ENCODE results near the gene GID8. TPM values are rescaled to one million over a fixed set of nuclear protein-coding genes. Genes with fewer than 3 reads are reported as not detected.

Gene GID8
- total RNA-seq, 4 donors from 2014 or later = 30.4 to 57.0 (median 45.1) TPM

DNA sequence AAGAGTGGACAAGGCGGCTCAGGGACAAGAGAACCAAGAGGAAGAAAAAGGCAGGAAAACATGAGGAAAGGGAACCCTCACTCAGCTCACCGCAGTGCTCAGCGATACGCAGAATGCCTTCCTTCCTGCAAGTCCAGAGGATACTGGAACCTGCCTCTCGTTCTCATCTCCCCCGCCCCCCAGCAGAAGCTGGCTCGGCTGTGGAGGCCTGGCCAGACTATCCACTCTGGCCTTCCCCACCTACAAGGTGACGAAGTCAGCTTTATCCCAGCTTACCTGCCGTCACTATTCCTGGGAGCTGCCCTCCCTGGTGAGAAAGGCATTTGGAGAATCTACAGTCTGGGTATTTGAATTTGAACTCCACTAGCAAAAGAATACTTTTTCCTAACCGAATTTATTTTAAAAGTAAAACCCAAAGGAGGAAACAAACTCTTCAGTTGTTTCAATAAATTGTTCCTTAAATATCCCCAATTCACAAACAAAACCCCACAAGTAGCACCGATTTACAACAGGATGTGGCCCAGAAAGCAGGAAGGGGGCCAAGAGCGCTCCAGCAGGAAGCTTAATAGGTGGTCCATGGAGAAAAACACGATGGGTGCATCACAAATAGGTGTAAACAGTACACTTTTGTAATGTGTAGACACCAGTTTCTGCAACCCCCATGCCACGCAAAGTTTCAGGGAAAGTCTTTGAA, 9.6 kb upstream of the GID8 start:
- no peak for DNase-seq (ENCODE audit: low spot score in 2 of 2)
- TF ChIP-seq EP300 (IDR thresholded peaks at IDR 0.05) (no peak), POLR2A (IDR thresholded peaks at IDR 0.05) (no peak)
- Histone ChIP-seq H3K27ac (peak overlapping the region; percentile 84), H3K36me3 (no peaks in the 10 kb centered on the region), H3K4me1 (peaks cover 55% of the 10 kb centered on the region), H3K9me3 (no peaks in the 10 kb centered on the region), H3K4me3 (peak overlapping the region; percentile 65), H3K27me3 (no peaks in the 10 kb centered on the region)
- 34% methylated on average over 14 of the region's 14 CpGs for WGBS

DNA sequence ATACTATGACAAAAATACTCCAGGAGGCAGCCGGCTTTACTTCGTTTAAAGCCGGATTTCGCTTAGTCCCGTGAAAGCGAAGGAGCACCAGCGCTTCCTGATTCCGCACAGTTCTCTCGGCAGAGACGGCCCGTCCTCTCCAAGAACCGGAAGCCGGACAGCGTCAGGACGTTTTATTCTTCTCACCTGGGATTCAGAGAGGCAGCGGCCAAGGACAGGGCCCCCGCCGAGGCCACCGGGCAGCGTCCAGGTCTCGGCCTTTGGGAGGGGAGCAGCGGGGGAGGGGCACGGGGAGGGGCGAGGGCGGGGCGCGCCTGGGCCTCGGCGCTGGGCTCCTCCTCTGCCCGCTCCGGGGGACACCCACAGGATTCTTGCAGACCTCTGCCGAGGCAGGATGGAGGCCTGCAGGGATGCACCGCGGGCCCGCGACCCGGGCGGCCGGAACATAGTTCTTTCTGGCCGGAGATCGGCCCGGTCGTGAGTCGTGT, 8.9 kb upstream of the GID8 start:
- TF ChIP-seq POLR2AphosphoS5 (IDR thresholded peaks at IDR 0.05) (no peak), CTCF (IDR thresholded peaks at IDR 0.05) (no peak), EP300 (IDR thresholded peaks at IDR 0.05) (no peak), POLR2A (IDR thresholded peaks at IDR 0.05) (no peak)

DNA sequence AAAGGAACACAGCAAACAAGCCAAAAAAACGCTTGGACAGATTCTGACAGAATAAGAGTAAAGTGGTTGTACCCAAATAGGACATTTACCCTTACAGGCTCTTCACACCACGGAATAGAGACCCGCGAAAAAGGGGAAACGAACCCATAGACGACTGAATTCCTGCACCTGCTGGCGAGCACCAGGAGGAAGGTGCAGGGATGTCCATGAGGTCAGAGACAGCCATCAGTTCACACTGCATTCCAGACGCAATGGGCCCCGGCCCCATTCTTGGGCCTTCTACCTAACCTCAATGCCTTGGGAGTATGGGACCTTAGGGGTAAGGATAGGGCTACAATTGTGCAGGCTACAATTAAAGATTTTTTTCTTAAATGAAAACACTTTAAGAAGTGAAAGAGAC, 6.5 kb upstream of the GID8 start:
- peaks cover 65% of the 10 kb centered on the region for H3K4me1 ChIP-seq
- H3K36me3 ChIP-seq = peaks cover 6% of the 10 kb centered on the region
- 78% methylated on average over 9 of the region's 9 CpGs for WGBS
- no peak overlapping the region for H3K4me3 ChIP-seq
- no peaks in the 10 kb centered on the region for H3K27me3 ChIP-seq
- no peak overlapping the region for H3K27ac ChIP-seq
- no peaks in the 10 kb centered on the region for H3K9me3 ChIP-seq
- TF ChIP-seq POLR2AphosphoS5 (IDR thresholded peaks at IDR 0.05) (no peak), EP300 (IDR thresholded peaks at IDR 0.05) (no peak), CTCF (IDR thresholded peaks at IDR 0.05) (no peak), POLR2A (IDR thresholded peaks at IDR 0.05) (no peak)
- no peak for DNase-seq (ENCODE audit: low spot score in 2 of 2)

More for the DNA sequence above, 8.9 kb upstream of the GID8 start:
- DNase-seq (ENCODE audit: low spot score in 2 of 2) = peak in 1 of 2 donors; percentile 82
- Histone ChIP-seq H3K27me3 (no peaks in the 10 kb centered on the region), H3K4me1 (peaks cover 52% of the 10 kb centered on the region), H3K9me3 (no peaks in the 10 kb centered on the region), H3K4me3 (peak overlapping the region; percentile 65), H3K36me3 (no peaks in the 10 kb centered on the region), H3K27ac (peak overlapping the region; percentile 84)
- under 1% methylated on average over 28 of the region's 44 CpGs for WGBS

DNA sequence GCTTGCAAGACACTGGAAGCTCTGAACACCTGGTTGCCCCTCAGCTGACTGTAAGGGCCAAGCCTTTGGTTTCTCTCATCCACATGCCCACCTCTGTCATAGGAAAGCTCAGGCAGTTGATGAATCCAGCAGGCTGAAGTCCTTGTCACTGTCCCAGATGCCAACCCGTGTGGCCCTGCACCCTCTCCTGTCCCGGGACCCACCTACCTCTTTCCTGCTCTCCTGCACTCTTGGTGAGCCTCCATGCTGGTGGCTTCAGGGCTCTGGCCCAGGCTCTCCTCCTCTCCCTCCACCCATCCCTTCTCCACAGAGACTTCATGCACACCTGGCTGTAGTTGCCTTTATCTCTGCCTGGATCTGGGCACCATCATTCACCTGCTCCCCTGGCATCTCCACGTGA, 4.0 kb upstream of the GID8 start:
- Histone ChIP-seq H3K4me3 (no peak overlapping the region), H3K9me3 (no peaks in the 10 kb centered on the region), H3K27me3 (no peaks in the 10 kb centered on the region), H3K36me3 (peaks cover 6% of the 10 kb centered on the region), H3K4me1 (peaks cover 48% of the 10 kb centered on the region), H3K27ac (no peak overlapping the region)
- DNase-seq (ENCODE audit: low spot score in 2 of 2) = no peak
- 57% methylated on average over 3 of the region's 3 CpGs for WGBS
- TF ChIP-seq CTCF (IDR thresholded peaks at IDR 0.05) (no peak), POLR2A (IDR thresholded peaks at IDR 0.05) (no peak), EP300 (IDR thresholded peaks at IDR 0.05) (no peak), POLR2AphosphoS5 (IDR thresholded peaks at IDR 0.05) (no peak)

GRCh38 chr20:62935204-62935967, 2.6 kb upstream of the GID8 start:
- no peak overlapping the region for H3K27ac ChIP-seq
- TF ChIP-seq POLR2AphosphoS5 (IDR thresholded peaks at IDR 0.05) = no peak
- TF ChIP-seq CTCF (IDR thresholded peaks at IDR 0.05) = no peak
- TF ChIP-seq EP300 (IDR thresholded peaks at IDR 0.05) = no peak
- no peak for TF ChIP-seq POLR2A (IDR thresholded peaks at IDR 0.05)
- no peak for DNase-seq (ENCODE audit: low spot score in 2 of 2)
- H3K4me3 ChIP-seq = peak overlapping the region; percentile 96
- H3K27me3 ChIP-seq = no peaks in the 10 kb centered on the region
- H3K36me3 ChIP-seq = peaks cover 6% of the 10 kb centered on the region
- 75% methylated on average over 12 of the region's 12 CpGs for WGBS
- H3K4me1 ChIP-seq = peaks cover 46% of the 10 kb centered on the region
- H3K9me3 ChIP-seq = no peaks in the 10 kb centered on the region
